T-cell (primary cell): Measurements from ENCODE around the gene SRPRB. TPM values are rescaled to one million over a fixed set of nuclear protein-coding genes. Genes with fewer than 3 reads are reported as not detected.

Source experiments
- ATAC-seq, 4 experiments: fragments of 200-7000 bp in 3 of 4; fragments of 150-1000 bp in 1 of 4; cut with Tn5 transposase; replicated peaks in 1 of 4; 1 replicate in 3 of 4; 2 replicates in 1 of 4; pipeline ENCODE4 v1.10.0; 2021; ENCODE audit warnings: moderate library complexity in 3 of 4, mild to moderate bottlenecking in 2 of 4, moderate number of reproducible peaks in 1 of 4
- CTCF ChIA-PET, 2 donors: fragments of 300-600 bp; sonication (Branson Sonifier 250); formaldehyde crosslinking; loops; one replicate each; lab custom pipeline; 2022; ENCODE audit warnings: antibody characterized with exemption in 2 of 2; lab: Charles Lee
- POLR2A ChIA-PET, 2 donors: fragments of 300-600 bp; sonication (Branson Sonifier 250); formaldehyde crosslinking; loops; one replicate each; lab custom pipeline; 2022; ENCODE audit warnings: antibody characterized with exemption in 2 of 2; lab: Charles Lee
- DNase-seq, 35 experiments: peaks; one replicate each; pipeline versions ENCODE4 v3.0.0 to v3.0.0-alpha.2; 2013 to 2023
- H3K27ac ChIP-seq: one replicate; pipeline ENCODE4 v1.5.1; 2013; ENCODE audit warnings: low read length
- H3K27me3 ChIP-seq, 2 experiments: replicated peaks in 1 of 2; 1 replicate in 1 of 2; 2 replicates in 1 of 2; pipeline versions ENCODE4 v1.6.1 to v1.7.0; 2013; ENCODE audit warnings: low read length in 1 of 2, mixed read lengths in 1 of 2; ENCODE audit not compliant: control insufficient read depth in 2 of 2, insufficient read depth in 2 of 2; ENCODE audit errors: extremely low read depth in 1 of 2
- H3K36me3 ChIP-seq, 2 donors: 1 replicate in 1 of 2; 2 replicates in 1 of 2; pipeline versions ENCODE4 v1.6.1 to v1.7.0; 2013; ENCODE audit warnings: low read length in 1 of 2; ENCODE audit not compliant: control insufficient read depth in 2 of 2, insufficient read depth in 1 of 2; ENCODE audit errors: extremely low read depth in 1 of 2
- H3K4me1 ChIP-seq, 2 experiments: 1 replicate in 1 of 2; 2 replicates in 1 of 2; pipeline versions ENCODE4 v1.6.1 to v1.7.0; 2013; ENCODE audit warnings: low read length in 2 of 2, mixed read lengths in 1 of 2; ENCODE audit not compliant: insufficient read depth in 2 of 2, control insufficient read depth in 1 of 2; ENCODE audit errors: extremely low read depth in 1 of 2
- H3K4me3 ChIP-seq, 2 donors: 1 replicate in 1 of 2; 2 replicates in 1 of 2; pipeline versions ENCODE4 v1.5.1 to v1.7.0; 2013; ENCODE audit warnings: mild to moderate bottlenecking in 2 of 2, low read length in 1 of 2, moderate library complexity in 1 of 2; ENCODE audit not compliant: control insufficient read depth in 1 of 2; ENCODE audit errors: extremely low read depth in 1 of 2
- H3K9me3 ChIP-seq: 2 replicates; pipeline ENCODE4 v1.7.0; 2013
- H3K27ac Mint-ChIP-seq, 2 donors: one replicate each; pipeline ENCODE4 v1.8.0; 2020 to 2021; ENCODE audit warnings: mild to moderate bottlenecking in 2 of 2, mixed read lengths in 2 of 2
- H3K27me3 Mint-ChIP-seq, 2 donors: one replicate each; pipeline ENCODE4 v1.8.0; 2021 to 2022; ENCODE audit warnings: mixed read lengths in 2 of 2
- H3K36me3 Mint-ChIP-seq: one replicate; pipeline ENCODE4 v1.8.0; 2021; ENCODE audit warnings: mixed read lengths
- H3K4me1 Mint-ChIP-seq, 3 donors: one replicate each; pipeline ENCODE4 v1.8.0; 2020 to 2022; ENCODE audit warnings: mixed read lengths in 3 of 3, mild to moderate bottlenecking in 1 of 3
- H3K4me3 Mint-ChIP-seq, 3 donors: one replicate each; pipeline ENCODE4 v1.8.0; 2020 to 2022; ENCODE audit warnings: mild to moderate bottlenecking in 3 of 3, mixed read lengths in 3 of 3, moderate library complexity in 3 of 3
- H3K9me3 Mint-ChIP-seq, 3 donors: one replicate each; pipeline ENCODE4 v1.8.0; 2020 to 2022; ENCODE audit warnings: mixed read lengths in 3 of 3
- WGBS: methylation state at CpG from one replicate; pipeline ENCODE4 v1.1.5; 2013; ENCODE audit warnings: missing lambda C conversion rate; ENCODE audit not compliant: insufficient coverage; 5-methylcytosine and 5-hydroxymethylcytosine counted together
- total RNA-seq, 35 experiments: library from RNA in 6 of 35; stranded (reverse) in 6 of 35; fragments of 120-200 nt in 1 of 35; gene quantifications; one replicate each; pipeline versions ENCODE4 v1.2.1 to v1.2.4 and lab custom pipeline; 2013 to 2026

SRPRB gene
- total RNA-seq, 5 donors from 2014 or later (not counting 1 experiment from before 2014, with no cell fraction given), result 26.9 to 50.3 (median 45.6) TPM

DNA sequence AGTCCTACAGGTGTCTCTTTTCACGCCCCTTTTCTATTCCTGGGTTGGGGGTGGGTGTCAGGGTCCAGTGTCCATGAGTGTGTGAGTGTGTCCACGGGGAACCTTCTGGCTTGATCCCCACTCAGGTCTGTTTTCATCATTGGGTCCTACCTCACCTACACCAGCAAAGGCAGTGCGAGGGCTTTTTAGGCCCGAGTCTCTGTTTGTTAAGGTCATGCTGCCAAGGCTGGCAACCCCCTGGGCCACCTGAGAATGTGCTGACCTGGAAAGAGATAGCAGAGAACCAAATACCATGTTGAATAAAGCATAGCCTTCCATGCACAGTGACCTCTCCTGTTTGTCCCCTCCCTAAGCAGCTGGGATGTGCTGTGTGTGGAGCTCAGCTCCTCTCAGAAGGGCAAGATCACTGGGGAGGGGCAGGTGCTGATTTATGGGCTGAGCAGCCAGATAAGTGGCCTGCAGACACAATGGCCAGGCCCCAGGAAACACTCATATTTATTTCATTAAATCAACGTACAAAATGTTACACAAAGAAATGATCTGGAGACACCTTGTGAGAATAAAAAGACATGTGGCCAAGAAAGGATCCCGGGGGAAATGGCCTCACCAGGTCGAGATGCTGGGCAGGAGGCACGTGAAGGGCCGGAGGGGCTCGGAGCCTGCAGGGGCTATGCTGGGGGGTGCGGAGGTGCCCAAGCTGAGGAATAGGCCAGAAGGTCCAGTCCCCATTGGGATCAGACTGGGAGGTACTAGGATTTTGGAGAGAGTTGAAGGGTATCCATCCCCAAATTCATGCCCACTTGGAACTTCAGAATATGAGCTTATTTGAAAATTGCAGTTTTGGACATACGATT, 54.0 kb downstream of the SRPRB start:
- Histone ChIP-seq H3K27me3 (peaks cover 0 to 2% of the 10 kb centered on the region in 2 experiments), H3K36me3 (no peaks in the 10 kb centered on the region), H3K9me3 (no peaks in the 10 kb centered on the region), H3K27ac (no peak overlapping the region), H3K4me3 (no peak overlapping the region), H3K4me1 (peaks cover 0 to 3% of the 10 kb centered on the region in 2 experiments)
- H3K36me3 Mint-ChIP-seq, result no peaks in the 10 kb centered on the region
- H3K27me3 Mint-ChIP-seq, result no peaks in the 10 kb centered on the region
- WGBS, result 84% methylated on average over 6 of the region's 12 CpGs
- no peak for DNase-seq
- no peak overlapping the region for H3K27ac Mint-ChIP-seq
- ChIA-PET CTCF (no interaction called here), POLR2A (no interaction called here)
- no peaks in the 10 kb centered on the region for H3K9me3 Mint-ChIP-seq
- H3K4me3 Mint-ChIP-seq, result no peak overlapping the region
- no peak for ATAC-seq
- H3K4me1 Mint-ChIP-seq, result peaks cover 0 to 7% (median 3%) of the 10 kb centered on the region in 3 donors

- Histone ChIP-seq H3K4me1 (peaks cover 0 to 3% of the 10 kb centered on the region in 2 experiments), H3K27ac (no peak overlapping the region), H3K9me3 (no peaks in the 10 kb centered on the region), H3K36me3 (no peaks in the 10 kb centered on the region), H3K4me3 (no peak overlapping the region), H3K27me3 (peaks cover 0 to 2% of the 10 kb centered on the region in 2 experiments)
- no peak for ATAC-seq
- CTCF ChIA-PET, result no interaction called here
- POLR2A ChIA-PET, result no interaction called here
- Mint-ChIP-seq H3K27ac (no peak overlapping the region), H3K36me3 (no peaks in the 10 kb centered on the region), H3K4me1 (peaks cover 0 to 7% (median 3%) of the 10 kb centered on the region in 3 donors), H3K4me3 (no peak overlapping the region), H3K27me3 (no peaks in the 10 kb centered on the region), H3K9me3 (no peaks in the 10 kb centered on the region)
- 84% methylated on average over 3 of the region's 5 CpGs for WGBS
- DNase-seq, result no peak
Observed at GRCh38 chr3:133860519-133860918, 54.9 kb downstream of the SRPRB start.

- WGBS, result 76% methylated on average over 4 of the region's 4 CpGs
- Histone ChIP-seq H3K36me3 (no peaks in the 10 kb centered on the region), H3K9me3 (no peaks in the 10 kb centered on the region), H3K27ac (no peak overlapping the region), H3K4me3 (no peak overlapping the region), H3K27me3 (peaks cover 0 to 6% of the 10 kb centered on the region in 2 experiments), H3K4me1 (peaks cover 0 to 3% of the 10 kb centered on the region in 2 experiments)
- H3K4me1 Mint-ChIP-seq, result peaks cover 0 to 7% (median 3%) of the 10 kb centered on the region in 3 donors
- ATAC-seq (no peak), DNase-seq (no peak)
- peaks cover 0 to 4% of the 10 kb centered on the region in 2 donors for H3K27me3 Mint-ChIP-seq
- no peak overlapping the region for H3K27ac Mint-ChIP-seq
- CTCF ChIA-PET, result no interaction called here
- POLR2A ChIA-PET, result no interaction called here
- no peak overlapping the region for H3K4me3 Mint-ChIP-seq
- no peaks in the 10 kb centered on the region for H3K9me3 Mint-ChIP-seq
- no peaks in the 10 kb centered on the region for H3K36me3 Mint-ChIP-seq
Observed at GRCh38 chr3:133862161-133862560, 56.5 kb downstream of the SRPRB start.

DNA sequence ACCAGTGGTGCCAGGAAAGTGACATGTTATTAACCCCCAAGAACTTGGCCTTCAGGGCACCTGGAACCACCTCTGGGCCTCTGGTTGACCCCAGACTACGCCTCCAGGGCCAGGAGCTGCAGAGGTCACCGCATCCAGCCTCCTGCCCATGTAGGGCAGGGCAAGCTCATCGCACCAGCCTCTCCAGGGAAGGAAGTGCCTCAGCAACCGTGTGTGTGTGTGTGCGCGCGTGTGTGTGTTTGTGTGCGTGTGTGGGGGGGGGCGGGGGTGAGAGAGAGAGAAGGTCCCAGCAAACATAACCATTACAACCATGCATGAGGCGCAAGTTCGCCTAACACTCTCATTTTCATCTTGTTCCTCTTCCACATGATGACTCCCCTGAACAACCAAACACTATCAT, 58.3 kb downstream of the SRPRB start:
- H3K36me3 Mint-ChIP-seq, result no peaks in the 10 kb centered on the region
- peaks cover 4 to 7% of the 10 kb centered on the region in 2 donors for H3K27me3 Mint-ChIP-seq
- no peak overlapping the region for H3K27ac Mint-ChIP-seq
- ChIA-PET POLR2A (interaction anchor here in 1 of 2 donors (0.7 kb wide), 1 partner anchor 9 kb away, joined by 3 read pairs; no protein-coding TSS in a partner anchor), CTCF (interaction anchor here in 1 of 2 donors (0.6 kb wide), 1 partner anchor 28 kb away, joined by 6 read pairs; no protein-coding TSS in a partner anchor)
- no peaks in the 10 kb centered on the region for H3K4me1 ChIP-seq
- H3K4me1 Mint-ChIP-seq, result no peaks in the 10 kb centered on the region
- no peak overlapping the region for H3K27ac ChIP-seq
- H3K27me3 ChIP-seq, result peaks cover 0 to 12% of the 10 kb centered on the region in 2 experiments
- 75% methylated on average over 2 of the region's 11 CpGs for WGBS
- no peaks in the 10 kb centered on the region for H3K9me3 Mint-ChIP-seq
- ATAC-seq, result no peak
- no peaks in the 10 kb centered on the region for H3K9me3 ChIP-seq
- DNase-seq, result no peak
- no peak overlapping the region for H3K4me3 ChIP-seq
- H3K36me3 ChIP-seq, result no peaks in the 10 kb centered on the region
- H3K4me3 Mint-ChIP-seq, result no peak overlapping the region

- Mint-ChIP-seq H3K4me1 (no peaks in the 10 kb centered on the region), H3K36me3 (no peaks in the 10 kb centered on the region), H3K9me3 (no peaks in the 10 kb centered on the region), H3K27ac (no peak overlapping the region), H3K27me3 (peaks cover 7 to 8% of the 10 kb centered on the region in 2 donors), H3K4me3 (no peak overlapping the region)
- 84% methylated on average over 5 of the region's 7 CpGs for WGBS
- Histone ChIP-seq H3K9me3 (no peaks in the 10 kb centered on the region), H3K36me3 (no peaks in the 10 kb centered on the region), H3K4me1 (no peaks in the 10 kb centered on the region), H3K27ac (no peak overlapping the region), H3K4me3 (no peak overlapping the region), H3K27me3 (peaks cover 0 to 16% of the 10 kb centered on the region in 2 experiments)
- DNase-seq, result no peak
- no peak for ATAC-seq
- CTCF ChIA-PET, result interaction anchor here in 1 of 2 donors (0.5 kb wide), 1 partner anchor 14 kb away, joined by 6 read pairs; no protein-coding TSS in a partner anchor
- POLR2A ChIA-PET, result interaction anchor here in 1 of 2 donors (0.7 kb wide), 1 partner anchor 10 kb away, joined by 3 read pairs; no protein-coding TSS in a partner anchor
Observed at GRCh38 chr3:133864616-133865015, 59.0 kb downstream of the SRPRB start.

DNA sequence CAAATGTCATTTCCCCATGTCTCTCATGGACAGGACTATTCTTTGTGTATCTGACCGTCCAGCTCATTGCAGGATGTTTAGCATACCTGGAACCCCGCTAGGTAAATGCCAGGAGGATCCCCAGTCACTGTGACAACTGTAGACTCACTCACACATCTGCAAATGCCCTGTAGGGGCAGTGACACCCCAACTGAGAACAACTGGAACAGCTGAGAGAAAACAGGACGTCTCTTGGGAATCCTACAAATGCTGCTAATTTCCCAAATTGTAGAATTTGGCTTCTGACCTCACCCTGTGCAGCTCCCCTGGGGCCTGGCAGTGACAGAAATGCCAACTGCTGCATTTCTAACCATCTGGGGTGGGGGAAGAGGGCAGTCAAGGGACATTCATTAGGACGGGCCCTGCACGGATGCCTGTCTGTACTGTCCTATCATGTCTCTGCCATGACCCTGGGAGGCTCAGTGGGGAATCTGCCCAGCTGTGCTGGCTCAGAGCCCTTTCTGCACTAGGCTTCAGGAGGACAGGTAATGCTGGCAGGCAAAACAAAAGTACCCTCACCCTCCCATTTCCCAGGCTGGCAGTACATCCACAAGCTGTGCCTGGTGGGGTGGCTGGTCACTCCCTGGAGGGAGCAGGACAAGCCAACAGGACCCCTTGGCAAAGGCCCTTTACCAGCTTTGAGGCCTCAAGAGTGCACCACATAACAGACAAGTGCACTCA, 59.7 kb downstream of the SRPRB start:
- Histone ChIP-seq H3K36me3 (no peaks in the 10 kb centered on the region), H3K27ac (no peak overlapping the region), H3K9me3 (no peaks in the 10 kb centered on the region), H3K4me3 (no peak overlapping the region), H3K27me3 (peaks cover 0 to 16% of the 10 kb centered on the region in 2 experiments), H3K4me1 (no peaks in the 10 kb centered on the region)
- 88% methylated on average over 2 of the region's 5 CpGs for WGBS
- Mint-ChIP-seq H3K36me3 (no peaks in the 10 kb centered on the region), H3K27me3 (peaks cover 7 to 10% of the 10 kb centered on the region in 2 donors), H3K4me1 (no peaks in the 10 kb centered on the region), H3K27ac (no peak overlapping the region), H3K4me3 (no peak overlapping the region), H3K9me3 (no peaks in the 10 kb centered on the region)
- ChIA-PET POLR2A (no interaction called here), CTCF (interaction anchor here in 1 of 2 donors (0.5 kb wide), 1 partner anchor 15 kb away, joined by 6 read pairs; no protein-coding TSS in a partner anchor)
- DNase-seq, result no peak
- no peak for ATAC-seq
